Measurements from ENCODE around the gene VPS25.

- TF ChIP-seq POLR2AphosphoS5 (IDR thresholded peaks at IDR 0.05; ENCODE audit: low read depth, low read length) (no peak), POLR2A (IDR thresholded peaks at IDR 0.05; ENCODE audit: low read depth, low read length) (no peak)
These were observed 11.6 kb upstream of the VPS25 start for GRCh38 chr17:42761638-42762037.

All from GM12891 (cell line).